Left kidney (tissue), 8 donors: Measurements from ENCODE around the gene TMED8. TPM values are rescaled to one million over a fixed set of nuclear protein-coding genes. Genes with fewer than 3 reads are reported as not detected.
"Not testable (repeated sequence)": the region's sequence is repeated elsewhere in the genome, so short reads cannot be mapped to it uniquely, and the experiment has no call there.

Source experiments
- DNase-seq: peaks from one replicate; pipeline ENCODE4 v3.0.0-alpha.2; 2013
- long read RNA-seq, 8 donors: transcript quantifications; one replicate each; lab custom pipeline, GENCODE V29; 2026
- polyA plus RNA-seq: library from polyadenylated mRNA; unstranded; fragments of 120-200 nt; gene quantifications from one replicate; pipeline ENCODE4 v1.2.1, GENCODE V29; 2013; ENCODE audit not compliant: insufficient read length

Gene TMED8
- polyA plus RNA-seq: 28.8 TPM
- long read RNA-seq, donor 1, full-length matches to known transcripts: 8 of 13 reads
- long read RNA-seq, donor 1, partial matches to known transcripts: 5 of 13 reads
- long read RNA-seq, donor 1, other reads (novel, unspliced or antisense): 0 of 13 reads
- long read RNA-seq, donor 2, full-length matches to known transcripts: 3 of 3 reads
- long read RNA-seq, donor 2, partial matches to known transcripts: 0 of 3 reads
- long read RNA-seq, donor 2, other reads (novel, unspliced or antisense): 0 of 3 reads
- long read RNA-seq, donor 3, full-length matches to known transcripts: 1 of 1 reads
- long read RNA-seq, donor 3, partial matches to known transcripts: 0 of 1 reads
- long read RNA-seq, donor 3, other reads (novel, unspliced or antisense): 0 of 1 reads
- long read RNA-seq, donor 4: 0 reads
- long read RNA-seq, donor 5, full-length matches to known transcripts: 4 of 4 reads
- long read RNA-seq, donor 5, partial matches to known transcripts: 0 of 4 reads
- long read RNA-seq, donor 5, other reads (novel, unspliced or antisense): 0 of 4 reads
- long read RNA-seq, donor 6, full-length matches to known transcripts: 4 of 4 reads
- long read RNA-seq, donor 6, partial matches to known transcripts: 0 of 4 reads
- long read RNA-seq, donor 6, other reads (novel, unspliced or antisense): 0 of 4 reads
- long read RNA-seq, donor 7, full-length matches to known transcripts: 5 of 5 reads
- long read RNA-seq, donor 7, partial matches to known transcripts: 0 of 5 reads
- long read RNA-seq, donor 7, other reads (novel, unspliced or antisense): 0 of 5 reads
- long read RNA-seq, donor 8, full-length matches to known transcripts: 2 of 2 reads
- long read RNA-seq, donor 8, partial matches to known transcripts: 0 of 2 reads
- long read RNA-seq, donor 8, other reads (novel, unspliced or antisense): 0 of 2 reads

- peak; percentile 84 for DNase-seq
Measured at GRCh38 chr14:77376771-77377501, at the start of gene TMED8, which contains the start of gene SAMD15. TMED8 (minus strand) TSS chr14:77377094; CDS start chr14:77377053, 41 bp downstream. SAMD15 (plus strand) TSS chr14:77377379; CDS start chr14:77377419, 40 bp downstream.

GRCh38 chr14:77426396-77426795 is 49.5 kb upstream of the TMED8 start:
- no peak for DNase-seq

GRCh38 chr14:77424862-77425261 is 48.0 kb upstream of the TMED8 start:
- no peak for DNase-seq

- DNase-seq: no peak
Measured at GRCh38 chr14:77423423-77423822, 46.5 kb upstream of the TMED8 start, which contains the start of gene NOXRED1. NOXRED1 (minus strand) TSS chr14:77423523; CDS start chr14:77422889, 634 bp downstream.

GRCh38 chr14:77421201-77421600 is 44.3 kb upstream of the TMED8 start:
- no peak for DNase-seq

GRCh38 chr14:77416836-77417235 is 39.9 kb upstream of the TMED8 start:
- DNase-seq: no peak

- DNase-seq: not testable (repeated sequence)
Measured at GRCh38 chr14:77416098-77416497, 39.2 kb upstream of the TMED8 start.

- DNase-seq: not testable (repeated sequence)
Measured at GRCh38 chr14:77415403-77416030, 38.6 kb upstream of the TMED8 start.

- DNase-seq: no peak
Measured at GRCh38 chr14:77409131-77409533, 32.2 kb upstream of the TMED8 start.

GRCh38 chr14:77407158-77407557 is 30.3 kb upstream of the TMED8 start:
- DNase-seq: no peak

- no peak for DNase-seq
Measured at GRCh38 chr14:77406718-77407117, 29.8 kb upstream of the TMED8 start.

GRCh38 chr14:77406086-77406485 is 29.2 kb upstream of the TMED8 start:
- no peak for DNase-seq

GRCh38 chr14:77403768-77404167 is 26.9 kb upstream of the TMED8 start:
- no peak for DNase-seq

- no peak for DNase-seq
Measured at GRCh38 chr14:77400216-77400615, 23.3 kb upstream of the TMED8 start.

GRCh38 chr14:77390188-77390587 is 13.3 kb upstream of the TMED8 start:
- DNase-seq: no peak

- no peak for DNase-seq
Measured at GRCh38 chr14:77378701-77379100, 1.8 kb upstream of the TMED8 start.

- DNase-seq: no peak
Measured at GRCh38 chr14:77377502-77377844, 579 bp upstream of the TMED8 start.

GRCh38 chr14:77375973-77376770 is 722 bp downstream of the TMED8 start:
- peak; percentile 14 for DNase-seq

GRCh38 chr14:77375164-77375950 is 1.5 kb downstream of the TMED8 start:
- DNase-seq: no peak
